ENCODE data around the gene TNRC6A.

DNA sequence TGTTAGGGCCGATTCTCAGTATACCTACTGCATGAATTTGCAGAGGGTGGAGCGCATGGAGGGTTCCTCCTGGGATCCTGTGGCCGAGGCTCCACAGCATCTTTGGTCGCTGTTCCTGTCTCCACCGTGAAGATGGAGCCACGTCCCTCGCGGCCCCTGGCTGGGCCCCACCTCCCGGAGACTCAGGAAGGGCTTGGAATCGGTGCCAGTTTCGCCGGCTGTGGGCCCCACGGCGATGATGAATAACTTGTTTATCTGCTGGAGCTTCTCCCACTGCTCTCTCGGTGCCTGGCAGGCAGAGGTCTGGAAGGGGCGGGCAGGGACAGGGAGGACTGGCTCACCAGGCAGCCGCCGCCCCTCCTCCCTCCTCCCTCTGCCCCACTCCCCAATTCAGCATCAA is 124.4 kb downstream of the TNRC6A start:
- TF ChIP-seq POLR2A (IDR thresholded peaks at IDR 0.05; ENCODE audit: low read depth, low read length) (no peak), POLR2AphosphoS5 (IDR thresholded peaks at IDR 0.05; ENCODE audit: low read depth, low read length) (no peak)
